GM18508 (cell line): ENCODE data around the gene PTP4A1.

ENCODE experiments used
- ATAC-seq: cut with Tn5 transposase; IDR thresholded peaks from one replicate; pipeline ENCODE4 v1.9.1; 2021; ENCODE audit warnings: moderate number of reproducible peaks; ENCODE audit not compliant: insufficient read depth, unreplicated experiment

Gene PTP4A1

GRCh38 chr6:63554782-63555181 lies 17.5 kb upstream of the PTP4A1 start:
- ATAC-seq = no peak

- ATAC-seq = no peak
Observed at GRCh38 chr6:63556369-63556768, 15.9 kb upstream of the PTP4A1 start.

DNA sequence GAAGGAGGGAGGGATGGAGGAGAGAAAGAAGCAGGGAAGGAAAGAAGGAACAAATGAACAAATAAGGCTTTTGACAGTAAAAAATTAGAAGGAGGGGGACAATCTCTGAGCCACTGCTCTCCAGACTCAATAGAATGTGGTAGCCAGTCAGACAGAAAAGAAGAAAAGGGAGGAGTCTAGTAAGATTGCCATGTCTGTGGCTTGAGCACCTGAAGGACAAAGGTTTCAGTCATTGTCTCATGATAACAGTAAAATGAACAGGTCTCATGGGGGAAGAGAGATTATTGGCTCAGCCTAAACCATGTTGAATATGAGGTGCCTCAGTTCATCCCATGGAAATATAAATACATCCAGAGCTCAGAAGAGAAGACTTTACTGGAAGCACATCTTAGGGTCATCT lies 14.0 kb upstream of the PTP4A1 start:
- peak; percentile 69 for ATAC-seq

GRCh38 chr6:63560801-63561287 lies 11.4 kb upstream of the PTP4A1 start:
- ATAC-seq = no peak

DNA sequence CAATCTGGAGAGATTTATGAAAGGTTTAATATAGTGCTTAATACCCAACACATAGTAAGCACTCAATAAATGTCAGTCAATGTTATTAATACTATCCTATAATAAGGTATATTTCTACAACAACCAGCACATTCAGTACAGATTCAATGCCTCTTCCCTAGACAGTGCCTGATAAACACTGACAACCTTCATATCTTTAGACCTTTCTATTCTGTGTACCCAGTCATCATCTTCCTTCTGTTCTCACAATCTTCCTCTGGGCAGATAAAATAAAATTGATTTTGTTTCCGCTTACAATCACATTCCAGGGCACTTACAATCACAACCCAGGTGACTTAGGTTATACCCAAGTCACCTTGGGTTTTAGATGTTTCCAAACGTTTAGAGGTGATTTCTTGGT lies 11.0 kb upstream of the PTP4A1 start:
- no peak for ATAC-seq

DNA sequence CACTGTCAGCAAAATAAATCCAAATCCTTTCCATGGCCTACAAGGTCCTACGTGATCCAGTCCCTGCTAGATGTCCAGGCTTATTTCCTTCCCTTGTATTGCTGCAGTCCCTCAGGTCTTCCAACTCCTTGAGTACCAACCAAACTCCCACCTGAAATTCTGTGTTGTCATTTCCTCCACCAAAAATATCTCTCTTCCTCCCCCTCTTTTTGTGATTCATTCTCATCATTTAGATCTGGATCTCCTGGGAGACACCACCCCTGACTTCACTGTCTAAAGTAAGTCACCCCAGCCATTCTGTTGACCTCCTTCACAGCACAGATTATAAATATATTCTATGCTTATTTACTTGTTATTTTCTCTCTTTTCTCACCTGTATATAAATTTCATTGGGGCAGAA lies 9.0 kb upstream of the PTP4A1 start:
- no peak for ATAC-seq

DNA sequence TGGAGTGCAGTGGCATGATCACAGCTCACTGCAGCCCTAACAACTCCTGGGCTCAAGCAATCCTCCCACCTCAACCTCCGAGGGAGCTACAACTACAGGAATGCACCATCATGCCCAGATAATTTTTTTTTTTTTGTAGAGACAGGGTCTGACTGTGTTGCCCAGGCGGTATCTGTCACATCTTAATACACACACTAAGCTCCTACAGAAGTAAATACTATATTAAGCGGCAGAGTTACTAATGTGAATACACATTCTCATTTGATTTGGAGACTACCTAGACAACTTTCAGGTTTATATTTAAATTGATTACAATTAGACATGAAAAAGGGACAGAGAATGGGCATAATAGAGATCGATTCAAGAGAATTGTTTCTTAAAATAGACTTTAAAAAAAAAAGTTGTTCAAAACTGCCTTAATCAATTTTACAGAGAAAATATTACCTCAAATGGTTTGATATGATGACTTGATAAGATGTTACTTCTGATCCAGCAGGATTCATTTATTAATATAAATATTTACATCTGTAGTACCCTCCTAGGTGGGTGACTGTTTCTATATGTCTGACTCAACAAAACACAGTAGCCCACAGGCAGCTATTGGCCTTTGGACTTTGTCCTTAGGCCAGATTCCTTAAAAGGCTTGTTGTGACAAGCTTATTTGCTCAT lies 7.1 kb upstream of the PTP4A1 start:
- no peak for ATAC-seq

GRCh38 chr6:63565727-63566596 lies 6.3 kb upstream of the PTP4A1 start:
- no peak for ATAC-seq

DNA sequence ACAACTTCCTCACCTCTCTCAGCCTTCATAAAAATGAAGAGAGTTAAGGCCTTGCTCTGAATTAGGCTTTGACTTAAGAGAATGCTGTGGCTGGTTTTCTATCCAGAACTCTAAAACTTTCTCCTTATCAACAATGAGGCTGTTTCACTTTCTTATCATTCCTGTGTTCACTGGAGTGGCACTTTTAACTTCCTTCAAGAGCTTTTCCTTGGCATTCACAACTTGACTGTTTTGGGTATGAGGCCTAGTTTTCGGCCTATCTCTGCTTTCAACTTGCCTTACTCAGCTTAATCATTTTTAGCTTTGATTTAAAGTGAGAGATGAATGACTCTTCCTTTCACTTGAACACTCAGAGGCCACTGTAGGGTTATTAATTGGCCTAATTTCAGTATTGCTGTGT lies 4.3 kb upstream of the PTP4A1 start:
- no peak for ATAC-seq

DNA sequence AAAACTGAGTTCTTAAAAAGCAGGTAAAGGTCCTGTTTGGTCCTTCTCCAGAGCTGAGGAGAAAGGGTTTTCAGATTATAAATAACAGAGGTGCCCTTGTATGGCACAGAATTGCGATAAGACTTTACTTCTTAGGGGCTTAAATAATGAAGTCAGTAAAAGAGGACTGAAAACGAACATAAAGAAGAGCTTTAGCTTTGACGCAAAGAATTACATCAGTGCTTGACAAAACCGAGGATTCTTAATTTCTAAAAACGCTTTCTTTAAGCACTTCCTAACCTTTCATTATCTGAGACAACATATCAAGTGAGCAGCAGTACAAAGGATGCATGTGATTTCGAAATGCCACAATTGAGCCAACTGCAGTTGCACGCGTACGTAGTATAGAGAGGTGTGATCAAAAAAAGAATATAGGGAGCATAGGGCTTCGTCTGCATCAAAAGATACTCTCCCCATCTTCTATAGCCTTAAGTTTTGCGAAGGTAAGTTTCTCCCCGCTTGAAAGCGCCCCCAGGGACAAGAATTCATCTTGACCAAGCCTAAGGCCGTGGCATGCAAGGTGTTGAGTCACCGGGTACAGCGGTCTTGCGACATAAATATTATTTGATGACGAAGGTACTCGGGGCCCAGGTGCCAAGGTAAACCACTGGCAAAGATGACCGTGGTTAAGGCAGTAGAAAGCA lies 778 bp upstream of the PTP4A1 start:
- peak; percentile 1 for ATAC-seq

- ATAC-seq = no peak
Observed at GRCh38 chr6:63572747-63573075, 431 bp downstream of the PTP4A1 start.

GRCh38 chr6:63573076-63573898 lies 1.0 kb downstream of the PTP4A1 start:
- ATAC-seq = peak; percentile 26

DNA sequence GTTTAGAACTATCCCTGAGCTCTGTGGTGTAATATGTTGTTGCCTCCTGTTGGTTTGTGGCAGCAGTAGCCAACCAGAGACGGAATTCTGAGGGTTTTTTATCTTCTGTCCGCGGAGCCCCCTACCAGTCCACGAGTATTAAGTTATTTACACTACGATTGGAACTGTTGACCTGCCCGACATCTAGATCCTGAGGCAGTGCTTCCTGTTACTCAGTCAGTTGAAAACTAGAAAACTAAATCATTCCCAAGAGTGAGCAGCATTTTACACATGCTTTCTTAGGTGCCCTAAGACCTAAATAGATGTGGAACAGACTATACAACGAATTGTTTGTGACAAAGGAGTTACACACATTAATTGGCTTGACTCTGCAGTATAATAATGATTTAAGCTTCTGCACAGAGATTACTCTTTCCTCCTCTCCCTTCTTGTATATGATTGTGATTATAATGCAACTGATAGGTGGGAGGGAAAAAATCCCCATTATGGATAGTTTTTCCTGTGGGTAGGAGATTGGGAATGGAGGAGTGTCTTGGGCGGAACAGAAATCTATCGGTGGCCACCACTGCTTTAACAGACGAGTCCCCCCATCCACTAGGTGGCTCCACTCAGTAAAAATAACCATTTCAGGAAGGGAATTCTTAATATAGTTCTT lies 1.7 kb downstream of the PTP4A1 start:
- no peak for ATAC-seq

DNA sequence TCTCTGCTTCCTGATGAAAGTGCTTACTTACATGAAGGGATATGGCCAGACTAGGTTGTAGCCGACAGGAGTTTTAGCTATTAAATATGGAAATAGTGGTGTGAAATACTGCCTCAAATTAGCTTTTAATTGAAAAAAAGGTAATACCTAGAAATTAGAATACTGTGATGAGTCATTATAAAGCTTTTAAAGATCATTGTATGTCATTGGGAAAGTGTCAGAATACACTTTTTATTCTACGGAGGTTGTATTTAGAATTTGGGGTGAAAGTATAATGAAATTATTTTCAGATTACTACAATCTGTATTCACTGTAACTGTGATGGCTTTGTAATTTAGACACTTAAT lies 2.2 kb downstream of the PTP4A1 start:
- no peak for ATAC-seq

DNA sequence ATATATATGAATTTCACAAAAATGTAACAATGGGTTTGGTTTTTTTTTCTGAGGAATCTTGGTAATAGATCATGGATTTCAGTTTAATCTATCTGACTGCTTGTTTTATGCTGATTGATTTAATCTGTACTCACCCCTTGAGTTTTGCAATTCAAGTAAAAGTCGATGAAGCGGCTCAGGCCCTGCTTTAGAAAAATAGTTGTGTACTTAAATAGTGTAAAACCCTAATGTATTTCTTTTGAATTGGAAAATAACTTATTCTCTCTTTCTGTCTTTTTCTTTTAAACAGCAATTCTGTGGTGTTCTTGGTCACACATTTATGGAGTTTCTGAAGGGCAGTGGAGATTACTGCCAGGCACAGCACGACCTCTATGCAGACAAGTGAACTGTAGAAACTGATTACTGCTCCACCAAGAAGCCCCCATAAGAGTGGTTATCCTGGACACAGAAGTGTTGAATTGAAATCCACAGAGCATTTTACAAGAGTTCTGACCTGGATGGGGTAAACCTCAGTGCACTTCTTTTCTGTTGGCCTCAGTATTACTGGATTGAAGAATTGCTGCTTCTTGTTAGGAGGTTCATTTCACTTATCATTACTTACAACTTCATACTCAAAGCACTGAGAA lies 4.0 kb downstream of the PTP4A1 start:
- no peak for ATAC-seq

DNA sequence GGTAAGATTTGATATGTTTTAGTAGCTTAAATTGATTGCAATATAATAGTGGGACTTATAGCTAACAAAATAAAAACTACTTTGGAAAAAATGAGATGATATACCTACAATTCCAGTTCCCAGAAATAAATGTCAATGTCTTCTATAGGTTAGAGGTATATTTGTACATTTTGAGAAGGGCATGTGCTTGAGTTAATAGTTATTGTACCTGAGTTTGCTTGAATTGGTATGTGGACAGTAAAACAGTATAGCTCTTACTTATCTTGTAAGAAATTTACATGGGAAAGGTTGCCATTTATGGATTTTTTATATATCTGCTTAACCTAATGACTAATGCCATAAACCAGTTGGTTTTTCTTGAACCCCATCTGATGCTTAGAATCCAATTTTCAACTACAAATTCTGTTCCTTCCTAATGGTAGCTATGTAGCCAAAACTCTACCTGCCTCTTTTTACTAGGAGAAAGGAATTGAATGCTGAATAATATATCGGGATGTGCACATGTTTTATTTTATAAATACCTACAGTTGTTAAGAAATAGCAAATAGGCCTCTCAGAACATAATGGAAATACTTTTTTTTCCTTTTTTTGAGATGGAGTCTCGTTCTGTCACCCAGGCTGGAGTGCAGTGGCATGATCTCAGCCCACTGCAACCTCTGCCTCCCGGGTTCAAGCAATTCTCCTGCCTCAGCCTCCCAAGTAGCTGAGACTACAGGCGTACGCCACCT lies 4.9 kb downstream of the PTP4A1 start:
- no peak for ATAC-seq

GRCh38 chr6:63578757-63579156 lies 6.5 kb downstream of the PTP4A1 start:
- no peak for ATAC-seq

- ATAC-seq = no peak
Observed at GRCh38 chr6:63579937-63580703, 7.8 kb downstream of the PTP4A1 start.
